Activated CD4-positive, alpha-beta T cell treated with anti-CD3 and anti-CD28 coated beads, Interleukin-2, amount 10 ng/mL, durations not matched to agents 24 days and 14 days (primary cell): ENCODE measurements around the gene BASP1. TPM values are rescaled to one million over a fixed set of nuclear protein-coding genes. Genes with fewer than 3 reads are reported as not detected.

Source experiments
- DNase-seq: peaks from one replicate; pipeline ENCODE4 v3.0.0; 2022
- H3K27ac Mint-ChIP-seq: one replicate; pipeline ENCODE4 v1.8.0; 2022; ENCODE audit warnings: mild to moderate bottlenecking, mixed read lengths
- H3K27me3 Mint-ChIP-seq: one replicate; pipeline ENCODE4 v1.8.0; 2022; ENCODE audit warnings: mixed read lengths
- H3K36me3 Mint-ChIP-seq: one replicate; pipeline ENCODE4 v1.8.0; 2022; ENCODE audit warnings: low read depth, mild to moderate bottlenecking, mixed read lengths
- H3K4me1 Mint-ChIP-seq: one replicate; pipeline ENCODE4 v1.8.0; 2021; ENCODE audit warnings: mixed read lengths
- H3K4me3 Mint-ChIP-seq: one replicate; pipeline ENCODE4 v1.8.0; 2022; ENCODE audit warnings: mild to moderate bottlenecking, moderate library complexity, mixed read lengths
- H3K9me3 Mint-ChIP-seq: one replicate; pipeline ENCODE4 v1.8.0; 2021; ENCODE audit warnings: mixed read lengths
- intact Hi-C: fragments of 100-400 bp; cut with micrococcal nuclease; formaldehyde crosslinking; loops from one replicate; pipeline ENCODE4 v1.15.1; 2023
- total RNA-seq: library from RNA; stranded (reverse); gene quantifications from 2 replicates; pipeline ENCODE4 v1.2.3, GENCODE V29; 2022

BASP1 gene
- total RNA-seq, 1 donor from 2014 or later: 0.37 TPM

- no peaks in the 10 kb centered on the region for H3K27me3 Mint-ChIP-seq
- no peak overlapping the region for H3K27ac Mint-ChIP-seq
- intact Hi-C loops: no loop called here
- H3K9me3 Mint-ChIP-seq: peaks cover 7% of the 10 kb centered on the region
- peaks cover 2% of the 10 kb centered on the region for H3K4me1 Mint-ChIP-seq
- DNase-seq: no peak
- H3K36me3 Mint-ChIP-seq: no peaks in the 10 kb centered on the region
- no peak overlapping the region for H3K4me3 Mint-ChIP-seq
Measured at GRCh38 chr5:17287501-17288155, 70.2 kb downstream of the BASP1 start.

- Mint-ChIP-seq H3K4me3 (no peak overlapping the region), H3K9me3 (peaks cover 7% of the 10 kb centered on the region), H3K27ac (no peak overlapping the region), H3K4me1 (no peaks in the 10 kb centered on the region), H3K36me3 (no peaks in the 10 kb centered on the region), H3K27me3 (no peaks in the 10 kb centered on the region)
- intact Hi-C loops: no loop called here
- DNase-seq: no peak
Measured at GRCh38 chr5:17288570-17288969, 71.1 kb downstream of the BASP1 start.

- intact Hi-C loops: no loop called here
- Mint-ChIP-seq H3K9me3 (peaks cover 7% of the 10 kb centered on the region), H3K36me3 (no peaks in the 10 kb centered on the region), H3K4me1 (no peaks in the 10 kb centered on the region), H3K4me3 (no peak overlapping the region), H3K27ac (no peak overlapping the region), H3K27me3 (no peaks in the 10 kb centered on the region)
- no peak for DNase-seq
Measured at GRCh38 chr5:17289681-17290539, 72.5 kb downstream of the BASP1 start.

- Mint-ChIP-seq H3K4me1 (no peaks in the 10 kb centered on the region), H3K36me3 (no peaks in the 10 kb centered on the region), H3K4me3 (no peak overlapping the region), H3K27ac (no peak overlapping the region), H3K9me3 (peaks cover 7% of the 10 kb centered on the region), H3K27me3 (no peaks in the 10 kb centered on the region)
- intact Hi-C loops: no loop called here
- no peak for DNase-seq
Measured at GRCh38 chr5:17290540-17290974, 73.1 kb downstream of the BASP1 start.

GRCh38 chr5:17292434-17293015 lies 75.1 kb downstream of the BASP1 start:
- no peak overlapping the region for H3K27ac Mint-ChIP-seq
- no peaks in the 10 kb centered on the region for H3K36me3 Mint-ChIP-seq
- intact Hi-C loops: no loop called here
- no peak overlapping the region for H3K4me3 Mint-ChIP-seq
- peaks cover 7% of the 10 kb centered on the region for H3K9me3 Mint-ChIP-seq
- no peaks in the 10 kb centered on the region for H3K4me1 Mint-ChIP-seq
- H3K27me3 Mint-ChIP-seq: no peaks in the 10 kb centered on the region
- DNase-seq: no peak

GRCh38 chr5:17294639-17295311 lies 77.3 kb downstream of the BASP1 start:
- intact Hi-C loops: no loop called here
- DNase-seq: no peak
- Mint-ChIP-seq H3K27ac (no peak overlapping the region), H3K9me3 (no peaks in the 10 kb centered on the region), H3K4me3 (no peak overlapping the region), H3K36me3 (no peaks in the 10 kb centered on the region), H3K27me3 (no peaks in the 10 kb centered on the region), H3K4me1 (no peaks in the 10 kb centered on the region)

- H3K27me3 Mint-ChIP-seq: no peaks in the 10 kb centered on the region
- no peaks in the 10 kb centered on the region for H3K9me3 Mint-ChIP-seq
- H3K27ac Mint-ChIP-seq: no peak overlapping the region
- no peaks in the 10 kb centered on the region for H3K36me3 Mint-ChIP-seq
- no peak overlapping the region for H3K4me3 Mint-ChIP-seq
- H3K4me1 Mint-ChIP-seq: no peaks in the 10 kb centered on the region
- no peak for DNase-seq
- intact Hi-C loops: no loop called here
Measured at GRCh38 chr5:17295671-17296070, 78.2 kb downstream of the BASP1 start.

- Mint-ChIP-seq H3K9me3 (no peaks in the 10 kb centered on the region), H3K4me1 (no peaks in the 10 kb centered on the region), H3K27ac (no peak overlapping the region), H3K27me3 (no peaks in the 10 kb centered on the region), H3K36me3 (no peaks in the 10 kb centered on the region), H3K4me3 (no peak overlapping the region)
- intact Hi-C loops: no loop called here
- no peak for DNase-seq
Measured at GRCh38 chr5:17302106-17302505, 84.7 kb downstream of the BASP1 start.

GRCh38 chr5:17302604-17303003 lies 85.2 kb downstream of the BASP1 start:
- H3K36me3 Mint-ChIP-seq: no peaks in the 10 kb centered on the region
- H3K4me1 Mint-ChIP-seq: no peaks in the 10 kb centered on the region
- no peaks in the 10 kb centered on the region for H3K9me3 Mint-ChIP-seq
- intact Hi-C loops: no loop called here
- H3K27ac Mint-ChIP-seq: no peak overlapping the region
- H3K27me3 Mint-ChIP-seq: no peaks in the 10 kb centered on the region
- no peak overlapping the region for H3K4me3 Mint-ChIP-seq
- DNase-seq: no peak

GRCh38 chr5:17304282-17304681 lies 86.9 kb downstream of the BASP1 start:
- Mint-ChIP-seq H3K27ac (no peak overlapping the region), H3K4me1 (no peaks in the 10 kb centered on the region), H3K4me3 (no peak overlapping the region), H3K9me3 (no peaks in the 10 kb centered on the region), H3K27me3 (no peaks in the 10 kb centered on the region), H3K36me3 (no peaks in the 10 kb centered on the region)
- no peak for DNase-seq
- intact Hi-C loops: no loop called here

- intact Hi-C loops: no loop called here
- H3K36me3 Mint-ChIP-seq: no peaks in the 10 kb centered on the region
- DNase-seq: no peak
- no peak overlapping the region for H3K4me3 Mint-ChIP-seq
- H3K4me1 Mint-ChIP-seq: no peaks in the 10 kb centered on the region
- H3K27me3 Mint-ChIP-seq: no peaks in the 10 kb centered on the region
- no peak overlapping the region for H3K27ac Mint-ChIP-seq
- H3K9me3 Mint-ChIP-seq: no peaks in the 10 kb centered on the region
Measured at GRCh38 chr5:17305017-17305416, 87.6 kb downstream of the BASP1 start.

GRCh38 chr5:17305964-17306725 lies 88.7 kb downstream of the BASP1 start:
- intact Hi-C loops: no loop called here
- no peak overlapping the region for H3K4me3 Mint-ChIP-seq
- no peaks in the 10 kb centered on the region for H3K4me1 Mint-ChIP-seq
- DNase-seq: no peak
- H3K27ac Mint-ChIP-seq: no peak overlapping the region
- no peaks in the 10 kb centered on the region for H3K36me3 Mint-ChIP-seq
- no peaks in the 10 kb centered on the region for H3K27me3 Mint-ChIP-seq
- peaks cover 3% of the 10 kb centered on the region for H3K9me3 Mint-ChIP-seq

GRCh38 chr5:17306726-17307091 lies 89.3 kb downstream of the BASP1 start:
- Mint-ChIP-seq H3K4me1 (no peaks in the 10 kb centered on the region), H3K4me3 (no peak overlapping the region), H3K27me3 (no peaks in the 10 kb centered on the region), H3K9me3 (peaks cover 3% of the 10 kb centered on the region), H3K36me3 (no peaks in the 10 kb centered on the region), H3K27ac (no peak overlapping the region)
- no peak for DNase-seq
- intact Hi-C loops: no loop called here
